Measurements from ENCODE around the gene SCAF4. TPM values are rescaled to one million over a fixed set of nuclear protein-coding genes. Genes with fewer than 3 reads are reported as not detected.
"Not testable (repeated sequence)": the region's sequence is repeated elsewhere in the genome, so short reads cannot be mapped to it uniquely, and the experiment has no call there.

Gene SCAF4
- total and polyA plus RNA-seq, 4 donors: 11.3 to 29.7 (median 20.1) TPM

GRCh38 chr21:31771685-31772084 is 39.8 kb upstream of the SCAF4 start:
- WGBS, 2 donors: 58 to 85% methylated on average over 3 of the region's 3 CpGs
- H3K9me3 ChIP-seq (ENCODE audit: control insufficient read depth in 4 of 4, insufficient read depth in 3 of 4, low read length in 3 of 4): no peaks in the 10 kb centered on the region
- H3K4me1 ChIP-seq (ENCODE audit: control insufficient read depth in 5 of 5, insufficient read depth in 5 of 5, low read length in 5 of 5): no peaks in the 10 kb centered on the region
- H3K27ac ChIP-seq (ENCODE audit: low read depth in 1 of 2, low read length in 1 of 2): no peak overlapping the region
- H3K4me3 ChIP-seq: no peak overlapping the region
- no peak overlapping the region for H3K9ac ChIP-seq (ENCODE audit: insufficient read depth in 1 of 2, low read length in 2 of 2)
- H3K36me3 ChIP-seq (ENCODE audit: control insufficient read depth in 4 of 4, insufficient read depth in 4 of 4, low read length in 4 of 4): no peaks in the 10 kb centered on the region
- no peak for ATAC-seq (ENCODE audit: insufficient read depth, low FRiP score)
- TF ChIP-seq CTCF (IDR thresholded peaks at IDR 0.05; ENCODE audit: control extremely low read depth, extremely low read depth): no peak
- DNase-seq: no peak
- H3K27me3 ChIP-seq (ENCODE audit: control insufficient read depth in 3 of 3, insufficient read depth in 3 of 3, low read length in 2 of 3): no peaks in the 10 kb centered on the region

GRCh38 chr21:31768710-31769109 is 36.8 kb upstream of the SCAF4 start:
- WGBS, 2 donors: 87 to 97% methylated on average over 1 of the region's 1 CpG
- ATAC-seq (ENCODE audit: insufficient read depth, low FRiP score): no peak
- DNase-seq: no peak
- Histone ChIP-seq H3K36me3 (ENCODE audit: control insufficient read depth in 4 of 4, insufficient read depth in 4 of 4, low read length in 4 of 4) (no peaks in the 10 kb centered on the region), H3K4me1 (ENCODE audit: control insufficient read depth in 5 of 5, insufficient read depth in 5 of 5, low read length in 5 of 5) (no peaks in the 10 kb centered on the region), H3K27ac (ENCODE audit: low read depth in 1 of 2, low read length in 1 of 2) (no peak overlapping the region), H3K4me3 (no peak overlapping the region), H3K9ac (ENCODE audit: insufficient read depth in 1 of 2, low read length in 2 of 2) (no peak overlapping the region), H3K27me3 (ENCODE audit: control insufficient read depth in 3 of 3, insufficient read depth in 3 of 3, low read length in 2 of 3) (no peaks in the 10 kb centered on the region), H3K9me3 (ENCODE audit: control insufficient read depth in 4 of 4, insufficient read depth in 3 of 4, low read length in 3 of 4) (no peaks in the 10 kb centered on the region)
- no peak for TF ChIP-seq CTCF (IDR thresholded peaks at IDR 0.05; ENCODE audit: control extremely low read depth, extremely low read depth)

- H3K9me3 ChIP-seq (ENCODE audit: control insufficient read depth in 4 of 4, insufficient read depth in 3 of 4, low read length in 3 of 4): no peaks in the 10 kb centered on the region
- ATAC-seq (ENCODE audit: insufficient read depth, low FRiP score): no peak
Measured at GRCh38 chr21:31766899-31767298, 35.0 kb upstream of the SCAF4 start.

GRCh38 chr21:31765850-31766249 is 33.9 kb upstream of the SCAF4 start:
- not testable (repeated sequence) for H3K4me1 ChIP-seq (ENCODE audit: control insufficient read depth in 5 of 5, insufficient read depth in 5 of 5, low read length in 5 of 5); ATAC-seq (ENCODE audit: insufficient read depth, low FRiP score); H3K36me3 ChIP-seq (ENCODE audit: control insufficient read depth in 4 of 4, insufficient read depth in 4 of 4, low read length in 4 of 4); H3K27ac ChIP-seq (ENCODE audit: low read depth in 1 of 2, low read length in 1 of 2); H3K9ac ChIP-seq (ENCODE audit: insufficient read depth in 1 of 2, low read length in 2 of 2); H3K4me3 ChIP-seq; H3K9me3 ChIP-seq (ENCODE audit: control insufficient read depth in 4 of 4, insufficient read depth in 3 of 4, low read length in 3 of 4); H3K27me3 ChIP-seq (ENCODE audit: control insufficient read depth in 3 of 3, insufficient read depth in 3 of 3, low read length in 2 of 3); DNase-seq
- 81 to 89% methylated on average over 6 of the region's 6 CpGs for WGBS, 2 donors

More at GRCh38 chr21:31766899-31767298, 35.0 kb upstream of the SCAF4 start:
- WGBS, 2 donors: 69 to 77% methylated on average over 3 of the region's 3 CpGs
- TF ChIP-seq CTCF (IDR thresholded peaks at IDR 0.05; ENCODE audit: control extremely low read depth, extremely low read depth): no peak
- H3K4me1 ChIP-seq (ENCODE audit: control insufficient read depth in 5 of 5, insufficient read depth in 5 of 5, low read length in 5 of 5): no peaks in the 10 kb centered on the region
- no peaks in the 10 kb centered on the region for H3K36me3 ChIP-seq (ENCODE audit: control insufficient read depth in 4 of 4, insufficient read depth in 4 of 4, low read length in 4 of 4)
- no peak for DNase-seq
- no peak overlapping the region for H3K27ac ChIP-seq (ENCODE audit: low read depth in 1 of 2, low read length in 1 of 2)
- H3K9ac ChIP-seq (ENCODE audit: insufficient read depth in 1 of 2, low read length in 2 of 2): no peak overlapping the region
- no peak overlapping the region for H3K4me3 ChIP-seq
- H3K27me3 ChIP-seq (ENCODE audit: control insufficient read depth in 3 of 3, insufficient read depth in 3 of 3, low read length in 2 of 3): no peaks in the 10 kb centered on the region

All from lung (tissue), 12 donors.